Spleen (tissue), 7 donors: ENCODE data around the gene GALR2.

Source experiments
- POLR2A ChIP-seq, 3 donors: fragments of 450-650 bp; IDR thresholded peaks; one replicate each; pipeline ENCODE4 v1.5.1; 2017; ENCODE audit warnings: antibody characterized with exemption in 3 of 3, mild to moderate bottlenecking in 1 of 3
- POLR2AphosphoS5 ChIP-seq, 3 donors: sonication (generic); formaldehyde crosslinking; IDR thresholded peaks; one replicate each; pipeline ENCODE4 v1.5.1; 2017; ENCODE audit warnings: antibody characterized with exemption in 3 of 3
- TF ChIP-seq, protein P1 (sequence below), 11 experiments: fragments of 200-600 bp in 7 of 11; fragments of 450-650 bp in 4 of 11; sonication (generic) in 4 of 11; IDR thresholded peaks in 8 of 11; conservative IDR thresholded peaks in 3 of 11; 1 replicate in 7 of 11; 2 replicates in 4 of 11; pipeline versions ENCODE4 v1.4.0 to v1.8.0; 2016 to 2021; ENCODE audit warnings: antibody characterized with exemption in 11 of 11, inconsistent platforms in 4 of 11, mild to moderate bottlenecking in 1 of 11
- donor health status: DM: no; HTN: no; CAD: no; lungs with moderate emphysema.
- donor health status: DM: no; HTN: no; CAD: no.
- donor health status: DM: no; HTN: no; CAD: no.

DNA sequence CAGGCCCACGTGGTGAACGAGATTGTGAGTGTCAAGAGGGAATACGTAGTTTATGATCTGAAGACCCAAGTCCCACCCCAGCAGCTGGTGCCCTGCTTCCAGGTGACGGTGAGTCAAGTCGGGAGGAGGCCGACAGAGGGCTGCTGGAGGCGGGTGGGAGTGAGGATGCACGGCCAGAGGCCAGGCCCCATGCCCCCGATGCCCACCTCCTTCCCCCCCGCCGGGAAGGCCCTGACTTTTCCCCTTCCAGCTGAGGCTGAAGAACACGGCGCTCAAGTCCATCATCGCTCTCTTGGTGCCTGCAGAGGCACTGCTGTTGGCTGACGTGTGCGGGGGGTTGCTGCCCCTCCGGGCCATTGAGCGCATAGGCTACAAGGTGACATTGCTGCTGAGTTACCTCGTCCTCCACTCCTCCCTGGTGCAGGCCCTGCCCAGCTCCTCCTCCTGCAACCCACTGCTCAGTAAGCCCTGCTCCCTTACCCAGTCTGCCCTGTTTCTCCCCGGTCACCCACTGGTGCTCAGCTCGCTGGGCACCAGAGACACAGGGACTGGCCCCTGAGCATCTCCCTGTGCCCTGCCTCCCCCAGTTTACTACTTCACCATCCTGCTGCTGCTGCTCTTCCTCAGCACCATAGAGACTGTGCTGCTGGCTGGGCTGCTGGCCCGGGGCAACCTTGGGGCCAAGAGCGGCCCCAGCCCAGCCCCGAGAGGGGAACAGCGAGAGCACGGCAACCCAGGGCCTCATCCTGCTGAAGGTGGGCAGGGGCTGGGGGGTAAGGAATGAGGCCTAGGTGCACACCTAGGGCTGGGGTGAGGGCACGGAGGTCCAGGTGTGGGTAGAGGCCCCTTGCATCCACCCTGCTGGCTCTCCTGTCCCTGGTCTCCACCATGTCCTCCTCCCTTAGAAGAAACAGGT, 7.0 kb downstream of the GALR2 start:
- TF ChIP-seq, protein P1, sequence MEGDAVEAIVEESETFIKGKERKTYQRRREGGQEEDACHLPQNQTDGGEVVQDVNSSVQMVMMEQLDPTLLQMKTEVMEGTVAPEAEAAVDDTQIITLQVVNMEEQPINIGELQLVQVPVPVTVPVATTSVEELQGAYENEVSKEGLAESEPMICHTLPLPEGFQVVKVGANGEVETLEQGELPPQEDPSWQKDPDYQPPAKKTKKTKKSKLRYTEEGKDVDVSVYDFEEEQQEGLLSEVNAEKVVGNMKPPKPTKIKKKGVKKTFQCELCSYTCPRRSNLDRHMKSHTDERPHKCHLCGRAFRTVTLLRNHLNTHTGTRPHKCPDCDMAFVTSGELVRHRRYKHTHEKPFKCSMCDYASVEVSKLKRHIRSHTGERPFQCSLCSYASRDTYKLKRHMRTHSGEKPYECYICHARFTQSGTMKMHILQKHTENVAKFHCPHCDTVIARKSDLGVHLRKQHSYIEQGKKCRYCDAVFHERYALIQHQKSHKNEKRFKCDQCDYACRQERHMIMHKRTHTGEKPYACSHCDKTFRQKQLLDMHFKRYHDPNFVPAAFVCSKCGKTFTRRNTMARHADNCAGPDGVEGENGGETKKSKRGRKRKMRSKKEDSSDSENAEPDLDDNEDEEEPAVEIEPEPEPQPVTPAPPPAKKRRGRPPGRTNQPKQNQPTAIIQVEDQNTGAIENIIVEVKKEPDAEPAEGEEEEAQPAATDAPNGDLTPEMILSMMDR (IDR thresholded peaks at IDR 0.05 in 8 of 11, conservative IDR thresholded peaks at IDR 0.05 in 3 of 11), result no peak
- TF ChIP-seq POLR2A (IDR thresholded peaks at IDR 0.05) (no peak), POLR2AphosphoS5 (IDR thresholded peaks at IDR 0.05) (peak in 2 of 3 donors; percentile 26 to 62)
